ENCODE results near the gene METRN.

DNA sequence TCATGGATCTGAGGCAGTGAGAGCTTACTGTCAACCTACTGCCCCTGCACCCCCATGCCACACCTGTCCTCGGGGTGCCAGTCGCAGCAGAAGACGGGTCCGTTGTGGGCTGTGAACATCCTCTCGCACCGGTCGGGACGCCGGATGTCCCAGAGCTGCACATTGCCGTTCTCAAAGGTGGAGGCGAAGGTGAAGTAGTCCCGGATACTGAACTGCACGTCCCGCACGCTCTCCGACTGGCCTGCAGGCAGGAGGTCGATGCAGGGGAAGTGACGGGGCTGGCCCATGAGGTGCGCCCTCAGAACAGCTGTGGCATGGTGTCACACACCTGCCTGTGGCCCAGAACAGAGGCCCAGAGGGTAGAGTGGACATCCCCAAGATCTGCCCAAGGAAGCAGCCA lies 27.4 kb upstream of the METRN start:
- TF ChIP-seq SIN3A (IDR thresholded peaks at IDR 0.05; ENCODE audit: borderline replicate concordance, low read depth, low read length) (no peak), GABPA (IDR thresholded peaks at IDR 0.05; ENCODE audit: low read depth) (no peak), POLR2AphosphoS5 (IDR thresholded peaks at IDR 0.05; ENCODE audit: low read depth, low read length) (no peak), RFX5 (IDR thresholded peaks at IDR 0.05; ENCODE audit: low read length) (no peak), RAD21 (IDR thresholded peaks at IDR 0.05; ENCODE audit: low read length) (no peak)
- TF ChIP-seq, protein P1, sequence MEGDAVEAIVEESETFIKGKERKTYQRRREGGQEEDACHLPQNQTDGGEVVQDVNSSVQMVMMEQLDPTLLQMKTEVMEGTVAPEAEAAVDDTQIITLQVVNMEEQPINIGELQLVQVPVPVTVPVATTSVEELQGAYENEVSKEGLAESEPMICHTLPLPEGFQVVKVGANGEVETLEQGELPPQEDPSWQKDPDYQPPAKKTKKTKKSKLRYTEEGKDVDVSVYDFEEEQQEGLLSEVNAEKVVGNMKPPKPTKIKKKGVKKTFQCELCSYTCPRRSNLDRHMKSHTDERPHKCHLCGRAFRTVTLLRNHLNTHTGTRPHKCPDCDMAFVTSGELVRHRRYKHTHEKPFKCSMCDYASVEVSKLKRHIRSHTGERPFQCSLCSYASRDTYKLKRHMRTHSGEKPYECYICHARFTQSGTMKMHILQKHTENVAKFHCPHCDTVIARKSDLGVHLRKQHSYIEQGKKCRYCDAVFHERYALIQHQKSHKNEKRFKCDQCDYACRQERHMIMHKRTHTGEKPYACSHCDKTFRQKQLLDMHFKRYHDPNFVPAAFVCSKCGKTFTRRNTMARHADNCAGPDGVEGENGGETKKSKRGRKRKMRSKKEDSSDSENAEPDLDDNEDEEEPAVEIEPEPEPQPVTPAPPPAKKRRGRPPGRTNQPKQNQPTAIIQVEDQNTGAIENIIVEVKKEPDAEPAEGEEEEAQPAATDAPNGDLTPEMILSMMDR (IDR thresholded peaks at IDR 0.05), result no peak
- TF ChIP-seq, protein P2, sequence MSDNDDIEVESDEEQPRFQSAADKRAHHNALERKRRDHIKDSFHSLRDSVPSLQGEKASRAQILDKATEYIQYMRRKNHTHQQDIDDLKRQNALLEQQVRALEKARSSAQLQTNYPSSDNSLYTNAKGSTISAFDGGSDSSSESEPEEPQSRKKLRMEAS (IDR thresholded peaks at IDR 0.05; ENCODE audit: low read depth), result no peak
